NCI-H146 treated with DMSO at 0.1 percent for 48 hours (cell line): ENCODE measurements around the gene LPP.

Experiments
- DNase-seq: peaks from one replicate; lab custom pipeline; 2025; ENCODE audit not compliant: unreplicated experiment; lab: John Stamatoyannopoulos, UW

The LPP gene

GRCh38 chr3:188889054-188889491 is 735.1 kb downstream of the LPP start:
- no peak for DNase-seq

- no peak for DNase-seq
Measured at GRCh38 chr3:188890572-188891270, 736.8 kb downstream of the LPP start.

DNA sequence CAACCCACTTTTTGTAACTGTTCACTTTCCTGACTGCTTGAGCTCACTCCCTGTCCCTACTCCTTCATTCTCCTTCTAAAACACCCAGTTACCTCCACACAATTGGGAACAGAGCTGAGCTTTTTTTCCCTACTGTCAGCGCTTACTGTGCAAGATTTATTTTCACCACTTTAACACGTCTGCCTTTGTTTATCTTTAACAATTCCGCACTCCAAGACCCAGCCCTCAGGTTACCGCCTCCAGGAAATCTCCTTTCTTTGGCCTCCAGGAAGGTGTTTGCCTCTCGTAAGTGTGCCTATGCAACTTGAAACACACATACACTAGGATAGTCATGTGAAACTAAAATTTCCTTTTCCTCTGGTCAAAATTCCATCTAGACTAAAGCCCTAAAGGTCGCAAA is 745.9 kb downstream of the LPP start:
- DNase-seq = no peak

GRCh38 chr3:188900421-188900951 is 746.5 kb downstream of the LPP start:
- no peak for DNase-seq

DNA sequence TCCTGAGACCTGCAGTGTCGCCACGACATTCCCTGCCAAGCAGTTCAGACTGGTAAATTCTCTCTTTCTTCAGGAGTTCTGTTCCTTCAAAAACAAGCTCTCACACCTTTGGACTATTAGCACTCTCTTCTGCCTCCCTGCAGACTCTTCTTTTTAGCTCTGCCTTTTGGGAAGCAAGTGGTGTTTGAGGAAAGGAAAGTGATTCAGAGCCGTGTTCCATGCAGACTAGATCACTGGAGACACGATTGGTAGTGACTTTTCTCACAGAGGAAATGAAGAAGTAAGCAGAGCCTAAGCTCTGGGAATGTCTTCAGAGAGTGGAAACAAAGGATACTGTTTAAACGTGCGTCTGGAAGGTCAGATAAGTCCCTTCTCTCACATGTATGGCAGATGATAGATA is 747.2 kb downstream of the LPP start:
- no peak for DNase-seq

DNA sequence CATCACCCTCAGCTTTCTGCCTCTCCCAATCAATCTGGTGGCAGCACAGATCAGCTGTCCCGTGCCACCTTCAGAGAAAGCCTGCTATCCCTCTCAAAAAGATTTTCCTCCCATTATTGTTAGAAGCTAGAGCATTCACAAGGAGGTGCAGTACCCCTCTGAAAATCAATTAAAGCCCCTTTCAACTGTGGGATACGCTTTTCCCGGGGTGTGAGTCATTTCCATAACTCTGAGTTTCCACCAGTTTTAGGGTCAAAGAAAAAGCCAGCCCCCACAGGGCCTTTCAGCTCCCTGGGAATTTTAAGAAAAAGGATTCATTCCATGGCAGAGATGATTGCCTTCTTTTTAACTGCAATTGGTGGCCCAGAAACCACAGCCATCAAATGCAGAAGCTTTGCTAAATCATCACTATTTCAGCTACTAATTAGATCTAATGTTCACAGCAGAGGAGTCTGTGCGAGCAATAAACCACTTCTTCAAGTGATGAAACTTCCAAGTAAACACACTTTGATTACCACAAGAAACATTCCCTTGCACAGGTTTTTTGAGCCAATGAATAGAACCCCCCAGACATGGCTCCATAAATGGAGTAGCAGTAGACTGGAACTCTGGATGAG is 747.8 kb downstream of the LPP start:
- DNase-seq = no peak

DNA sequence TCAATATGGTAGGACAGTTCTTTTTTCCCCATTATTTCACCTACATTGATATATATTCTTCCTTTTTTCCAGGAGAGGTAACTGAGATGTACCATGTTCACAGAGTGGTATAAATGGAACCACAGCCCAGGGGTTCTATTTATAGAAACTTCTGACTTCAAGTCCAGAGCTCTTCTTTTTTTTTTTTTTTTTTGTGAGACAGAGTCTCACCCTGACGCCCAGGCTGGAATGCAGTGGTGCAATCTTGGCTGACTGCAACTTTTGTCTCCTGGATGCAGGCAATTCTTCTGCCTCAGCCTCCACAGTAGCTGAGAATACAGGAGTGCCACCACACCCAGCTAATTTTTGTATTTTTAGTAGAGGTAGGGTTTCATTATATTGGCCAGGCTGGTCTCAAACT is 750.7 kb downstream of the LPP start:
- DNase-seq = no peak

- no peak for DNase-seq
Measured at GRCh38 chr3:188905547-188905946, 751.6 kb downstream of the LPP start.

GRCh38 chr3:188906236-188906635 is 752.3 kb downstream of the LPP start:
- no peak for DNase-seq

DNA sequence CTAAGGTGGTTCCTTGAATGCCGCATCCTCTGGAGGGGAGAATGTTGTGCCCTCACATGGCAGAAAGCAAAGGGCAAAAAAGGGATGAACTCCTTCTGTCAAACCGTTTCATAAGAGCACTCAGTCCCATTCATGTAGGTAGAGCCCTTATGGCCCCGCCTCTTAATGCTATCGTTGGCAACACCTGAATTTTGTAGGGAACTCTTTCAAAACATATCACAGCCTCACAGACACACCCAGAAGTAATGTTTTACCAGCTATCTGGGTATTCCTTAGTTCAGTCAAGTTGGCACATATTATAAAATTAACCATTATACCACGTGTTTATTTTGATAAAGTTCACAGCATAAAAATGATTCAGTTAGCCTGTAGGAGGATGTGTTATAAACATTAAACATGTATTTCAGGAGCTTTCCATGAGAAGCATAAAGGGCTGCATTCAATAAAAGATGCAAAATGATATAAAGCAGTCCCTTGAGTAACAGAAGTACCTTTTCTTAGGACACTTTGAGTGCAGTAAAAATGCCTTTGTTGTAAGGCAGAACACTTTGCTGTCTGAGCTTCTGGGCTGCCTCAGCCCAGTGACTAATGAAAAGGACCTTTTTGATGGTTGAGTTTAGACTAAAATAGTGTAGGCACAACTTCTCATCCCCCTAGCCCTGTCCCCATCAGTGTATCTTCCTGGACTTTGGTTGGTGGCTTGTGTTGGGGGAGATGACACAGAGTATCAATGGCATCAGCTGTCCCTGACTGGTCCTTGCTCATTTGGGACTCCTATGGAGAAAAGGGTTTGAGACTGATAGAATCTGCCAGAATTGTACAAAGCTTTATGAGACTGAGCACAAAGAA is 754.3 kb downstream of the LPP start:
- DNase-seq = no peak

- no peak for DNase-seq
Measured at GRCh38 chr3:188911026-188911850, 757.3 kb downstream of the LPP start.

DNA sequence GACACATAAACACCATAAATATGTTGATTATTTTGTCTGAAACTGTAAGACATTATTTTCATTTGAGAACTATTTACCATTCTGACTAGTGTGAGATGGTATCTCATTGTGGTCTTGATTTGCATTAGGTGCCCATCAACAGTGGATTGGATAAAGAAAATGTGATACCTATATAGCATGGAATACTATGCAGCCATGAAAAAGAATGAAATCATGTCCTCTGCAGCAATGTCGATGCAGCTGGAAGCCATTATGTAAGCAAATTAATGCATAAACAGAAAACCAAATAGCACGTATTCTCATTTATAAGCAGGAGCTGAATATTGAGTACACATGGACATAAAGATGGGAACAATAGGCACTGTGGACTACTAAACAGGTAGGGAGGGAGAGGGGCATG is 759.1 kb downstream of the LPP start:
- no peak for DNase-seq

DNA sequence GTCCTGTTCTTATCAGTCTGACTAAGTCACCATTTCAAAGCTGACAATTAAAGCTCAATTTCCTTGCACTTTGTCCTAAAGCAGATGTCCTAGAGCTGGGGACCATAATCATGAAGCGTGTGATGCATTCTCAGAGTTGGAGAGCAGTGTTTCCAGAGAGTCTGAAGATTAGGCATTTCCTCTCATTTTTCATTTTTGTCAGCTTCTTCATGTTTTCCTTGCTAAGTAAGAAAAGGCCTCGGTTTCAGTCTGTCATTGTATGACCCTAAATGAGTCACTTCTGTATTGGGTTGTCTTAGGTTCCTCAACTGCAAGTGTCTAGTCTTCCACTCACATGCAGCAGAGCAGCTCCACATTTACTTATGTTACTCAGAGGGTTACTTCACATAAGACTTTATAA is 760.6 kb downstream of the LPP start:
- no peak for DNase-seq

- DNase-seq = no peak
Measured at GRCh38 chr3:188915127-188915526, 761.2 kb downstream of the LPP start.

- DNase-seq = no peak
Measured at GRCh38 chr3:188916934-188917401, 763.0 kb downstream of the LPP start.

DNA sequence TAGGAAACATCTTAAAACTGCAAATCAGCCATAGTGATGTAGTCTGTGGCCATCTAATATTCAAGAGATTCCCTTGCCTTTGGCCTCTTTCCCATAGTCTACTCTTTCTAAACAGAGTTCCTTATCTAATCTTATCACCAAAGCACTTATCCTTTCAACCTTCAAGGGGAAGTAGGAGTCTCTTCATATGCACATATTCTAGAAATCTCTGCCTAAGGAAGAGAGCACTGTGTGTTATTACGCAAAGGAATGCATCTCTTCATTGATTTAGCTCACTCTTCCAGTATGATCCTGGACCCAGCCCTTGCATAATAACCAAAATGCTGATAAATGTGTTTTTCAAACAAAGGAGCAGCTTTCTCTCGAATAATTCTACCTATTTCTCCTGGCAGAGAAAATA is 764.1 kb downstream of the LPP start:
- DNase-seq = no peak

GRCh38 chr3:188923671-188924070 is 769.7 kb downstream of the LPP start:
- no peak for DNase-seq

DNA sequence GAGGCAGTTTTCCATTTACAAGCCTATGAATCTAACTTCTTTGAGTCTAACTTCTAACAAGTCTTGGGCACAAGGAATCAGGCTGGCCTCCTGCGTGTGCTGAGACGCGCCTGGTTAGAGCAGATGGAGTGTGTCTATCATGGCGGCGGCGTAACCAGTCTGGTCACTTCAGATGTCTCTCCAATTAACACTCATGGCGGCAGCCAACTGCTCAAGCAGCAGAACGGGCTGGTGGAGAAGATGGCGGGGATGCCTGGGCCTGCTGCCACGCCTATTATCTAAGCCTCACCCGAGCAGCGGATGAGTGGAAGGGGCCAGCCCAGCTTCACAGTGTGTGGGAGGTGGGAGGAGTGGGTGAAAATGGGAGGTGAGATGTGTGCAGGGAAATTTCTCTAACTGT is 771.4 kb downstream of the LPP start:
- no peak for DNase-seq

DNA sequence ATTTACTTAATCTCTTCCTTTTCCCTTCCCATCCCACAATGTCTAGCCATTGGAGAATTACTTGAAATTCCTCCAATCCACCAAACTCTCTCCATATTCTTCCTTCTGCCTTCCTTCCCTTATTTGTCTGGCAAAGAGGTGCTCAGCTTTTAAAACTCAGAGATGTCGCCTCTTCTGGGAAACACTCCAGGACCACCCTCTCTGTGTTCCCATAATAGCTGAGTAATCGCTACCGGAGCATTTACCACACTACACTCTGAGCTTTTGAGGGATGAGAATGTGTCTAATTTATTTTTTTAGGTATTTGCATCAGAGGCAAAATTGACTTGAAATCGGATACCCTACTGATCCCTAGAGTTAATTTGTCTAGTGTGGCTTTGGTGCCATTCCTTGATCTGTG is 772.2 kb downstream of the LPP start:
- no peak for DNase-seq

- DNase-seq = no peak
Measured at GRCh38 chr3:188926741-188927511, 773.0 kb downstream of the LPP start.
